OCI-LY1 (cell line): ENCODE results near the gene ACAP3.

Experiments
- H2AFZ ChIP-seq: fragments of 200-600 bp; sonication (generic), shearing (Covaris generic); 2 replicates; pipeline ENCODE4 v1.6.0; 2014; ENCODE audit warnings: antibody characterized with exemption, mild to moderate bottlenecking, low read length
- H3F3A ChIP-seq: fragments of 200-600 bp; sonication (generic), shearing (Covaris generic); 2 replicates; pipeline ENCODE4 v1.6.0; 2014; ENCODE audit warnings: mild to moderate bottlenecking, antibody characterized with exemption, low read length, moderate library complexity; ENCODE audit not compliant: insufficient read depth
- H3K27ac ChIP-seq: fragments of 200-600 bp; sonication (generic); 2 replicates; pipeline ENCODE4 v1.5.1; 2014; ENCODE audit warnings: low read length, mixed run types, mild to moderate bottlenecking, low read depth; ENCODE audit not compliant: poor library complexity, severe bottlenecking
- H3K27me3 ChIP-seq: fragments of 200-600 bp; sonication (generic); 2 replicates; pipeline ENCODE4 v1.6.0; 2014; ENCODE audit warnings: antibody characterized with exemption, mild to moderate bottlenecking, low read length, moderate library complexity; ENCODE audit not compliant: insufficient read depth
- H3K36me3 ChIP-seq: fragments of 200-600 bp; sonication (generic); 2 replicates; pipeline ENCODE4 v1.6.1; 2014; ENCODE audit warnings: mild to moderate bottlenecking, antibody characterized with exemption, low read length, moderate library complexity, mixed read lengths; ENCODE audit not compliant: insufficient read depth
- H3K4me1 ChIP-seq: fragments of 200-600 bp; sonication (generic); 2 replicates; pipeline ENCODE4 v1.5.1; 2014; ENCODE audit warnings: mild to moderate bottlenecking, low read length, moderate library complexity; ENCODE audit not compliant: insufficient read depth, severe bottlenecking
- H3K4me2 ChIP-seq: fragments of 200-600 bp; sonication (generic), shearing (Covaris generic); 2 replicates; pipeline ENCODE4 v1.6.1; 2014; ENCODE audit warnings: low read length
- H3K4me3 ChIP-seq: fragments of 200-600 bp; sonication (generic); 2 replicates; pipeline ENCODE4 v1.5.1; 2014; ENCODE audit warnings: low read length, low read depth, mild to moderate bottlenecking, mixed read lengths; ENCODE audit not compliant: poor library complexity, severe bottlenecking
- H3K79me2 ChIP-seq: fragments of 200-600 bp; shearing (Covaris generic); 2 replicates; pipeline ENCODE4 v1.6.1; 2016; ENCODE audit warnings: mixed run types, low read length, mixed read lengths; ENCODE audit not compliant: insufficient read depth
- H3K9ac ChIP-seq: fragments of 200-600 bp; sonication (generic), shearing (Covaris generic); 2 replicates; pipeline ENCODE4 v1.6.1; 2014; ENCODE audit warnings: mild to moderate bottlenecking, low read length, mixed read lengths
- H3K9me2 ChIP-seq: fragments of 200-600 bp; sonication (generic), shearing (Covaris generic); 2 replicates; pipeline ENCODE4 v1.6.1; 2014; ENCODE audit warnings: low read depth, mild to moderate bottlenecking, low read length, mixed read lengths
- H3K9me3 ChIP-seq: fragments of 200-600 bp; shearing (Covaris generic); 2 replicates; pipeline ENCODE4 v1.6.1; 2014; ENCODE audit warnings: low read length, mixed read lengths
- H4K20me1 ChIP-seq: fragments of 200-600 bp; sonication (generic), shearing (Covaris generic); 2 replicates; pipeline ENCODE4 v1.6.0; 2016; ENCODE audit warnings: mild to moderate bottlenecking, low read length; ENCODE audit not compliant: insufficient read depth
- CTCF ChIP-seq: fragments of 200-600 bp; sonication (generic), shearing (Covaris generic); IDR thresholded peaks from 2 replicates; pipeline ENCODE4 v1.5.1; 2017; ENCODE audit warnings: mild to moderate bottlenecking, antibody characterized with exemption, low read length, moderate library complexity, mixed read lengths
- EZH2 ChIP-seq: fragments of 200-600 bp; sonication (generic), shearing (Covaris generic); IDR thresholded peaks from 2 replicates; pipeline ENCODE4 v1.8.0; 2017; ENCODE audit warnings: borderline replicate concordance, mixed run types, mild to moderate bottlenecking, antibody characterized with exemption, low read length, moderate library complexity, mixed read lengths

Gene ACAP3

GRCh38 chr1:1243266-1243660 lies 64.5 kb downstream of the ACAP3 start:
- Histone ChIP-seq H4K20me1 (no peaks in the 10 kb centered on the region), H3F3A (no peaks in the 10 kb centered on the region), H3K9me3 (no peaks in the 10 kb centered on the region), H3K79me2 (no peaks in the 10 kb centered on the region), H3K4me2 (no peak overlapping the region), H3K4me3 (no peak overlapping the region), H3K9me2 (no peaks in the 10 kb centered on the region), H3K4me1 (no peaks in the 10 kb centered on the region), H3K9ac (no peak overlapping the region), H3K27me3 (peaks cover 28% of the 10 kb centered on the region; the same call in 1 of the 2 replicates), H3K27ac (no peak overlapping the region), H2AFZ (no peak overlapping the region), H3K36me3 (no peaks in the 10 kb centered on the region)
- no peak for TF ChIP-seq EZH2
- no peak for TF ChIP-seq CTCF

GRCh38 chr1:1242461-1243265 lies 65.1 kb downstream of the ACAP3 start:
- TF ChIP-seq EZH2 (no peak), CTCF (no peak)
- H3K36me3 ChIP-seq = no peaks in the 10 kb centered on the region
- H2AFZ ChIP-seq = no peak overlapping the region
- H3K9me2 ChIP-seq = no peaks in the 10 kb centered on the region
- peaks cover 30% of the 10 kb centered on the region; the same call in 1 of the 2 replicates for H3K27me3 ChIP-seq
- H3K4me2 ChIP-seq = no peak overlapping the region
- H3F3A ChIP-seq = no peaks in the 10 kb centered on the region
- H3K27ac ChIP-seq = no peak overlapping the region
- H3K9ac ChIP-seq = no peak overlapping the region
- no peak overlapping the region for H3K4me3 ChIP-seq
- H3K4me1 ChIP-seq = no peaks in the 10 kb centered on the region
- no peaks in the 10 kb centered on the region for H3K9me3 ChIP-seq
- no peaks in the 10 kb centered on the region for H4K20me1 ChIP-seq
- no peaks in the 10 kb centered on the region for H3K79me2 ChIP-seq
